GM18519 (cell line): ENCODE measurements around the gene FAM13C.

Experiments
- ATAC-seq: cut with Tn5 transposase; IDR thresholded peaks from one replicate; pipeline ENCODE4 v1.9.1; 2021; ENCODE audit warnings: mild to moderate bottlenecking, moderate library complexity; ENCODE audit not compliant: unreplicated experiment, low FRiP score

FAM13C gene

GRCh38 chr10:59283456-59284091 lies 78.8 kb downstream of the FAM13C start:
- no peak for ATAC-seq

GRCh38 chr10:59281861-59282260 lies 80.5 kb downstream of the FAM13C start:
- no peak for ATAC-seq

- ATAC-seq, result no peak
Observed at GRCh38 chr10:59279991-59280505, 82.3 kb downstream of the FAM13C start.

GRCh38 chr10:59279476-59279875 lies 82.9 kb downstream of the FAM13C start:
- no peak for ATAC-seq

GRCh38 chr10:59276919-59277318 lies 85.4 kb downstream of the FAM13C start:
- no peak for ATAC-seq

GRCh38 chr10:59276133-59276532 lies 86.2 kb downstream of the FAM13C start:
- ATAC-seq, result no peak

- ATAC-seq, result no peak
Observed at GRCh38 chr10:59273445-59273844, 88.9 kb downstream of the FAM13C start.

- no peak for ATAC-seq
Observed at GRCh38 chr10:59272061-59272460, 90.3 kb downstream of the FAM13C start.

- ATAC-seq, result no peak
Observed at GRCh38 chr10:59271160-59271559, 91.2 kb downstream of the FAM13C start.

- ATAC-seq, result no peak
Observed at GRCh38 chr10:59270492-59270891, 91.9 kb downstream of the FAM13C start.

- no peak for ATAC-seq
Observed at GRCh38 chr10:59269651-59270050, 92.7 kb downstream of the FAM13C start.

- no peak for ATAC-seq
Observed at GRCh38 chr10:59268460-59268859, 93.9 kb downstream of the FAM13C start.

- no peak for ATAC-seq
Observed at GRCh38 chr10:59266321-59266720, 96.0 kb downstream of the FAM13C start.

- ATAC-seq, result no peak
Observed at GRCh38 chr10:59265141-59265540, 97.2 kb downstream of the FAM13C start.

GRCh38 chr10:59258890-59259289 lies 103.5 kb downstream of the FAM13C start:
- ATAC-seq, result no peak

GRCh38 chr10:59257224-59257623 lies 105.1 kb downstream of the FAM13C start:
- no peak for ATAC-seq

- no peak for ATAC-seq
Observed at GRCh38 chr10:59255463-59255862, 106.9 kb downstream of the FAM13C start.

GRCh38 chr10:59252491-59252890 lies 109.9 kb downstream of the FAM13C start:
- no peak for ATAC-seq

- no peak for ATAC-seq
Observed at GRCh38 chr10:59245686-59246085, 116.7 kb downstream of the FAM13C start.

- no peak for ATAC-seq
Observed at GRCh38 chr10:59244871-59245270, 117.5 kb downstream of the FAM13C start.

GRCh38 chr10:59243611-59244195 lies 118.6 kb downstream of the FAM13C start:
- no peak for ATAC-seq

- no peak for ATAC-seq
Observed at GRCh38 chr10:59242991-59243390, 119.4 kb downstream of the FAM13C start.
